SK-N-DZ (cell line): ENCODE measurements around the gene TMC8.

ENCODE experiments used
- DNase-seq: peaks from one replicate; pipeline ENCODE4 v3.0.0-alpha.2; 2015; ENCODE audit warnings: low spot score

Gene TMC8

GRCh38 chr17:78123258-78123929 lies 7.2 kb upstream of the TMC8 start:
- DNase-seq, result no peak

DNA sequence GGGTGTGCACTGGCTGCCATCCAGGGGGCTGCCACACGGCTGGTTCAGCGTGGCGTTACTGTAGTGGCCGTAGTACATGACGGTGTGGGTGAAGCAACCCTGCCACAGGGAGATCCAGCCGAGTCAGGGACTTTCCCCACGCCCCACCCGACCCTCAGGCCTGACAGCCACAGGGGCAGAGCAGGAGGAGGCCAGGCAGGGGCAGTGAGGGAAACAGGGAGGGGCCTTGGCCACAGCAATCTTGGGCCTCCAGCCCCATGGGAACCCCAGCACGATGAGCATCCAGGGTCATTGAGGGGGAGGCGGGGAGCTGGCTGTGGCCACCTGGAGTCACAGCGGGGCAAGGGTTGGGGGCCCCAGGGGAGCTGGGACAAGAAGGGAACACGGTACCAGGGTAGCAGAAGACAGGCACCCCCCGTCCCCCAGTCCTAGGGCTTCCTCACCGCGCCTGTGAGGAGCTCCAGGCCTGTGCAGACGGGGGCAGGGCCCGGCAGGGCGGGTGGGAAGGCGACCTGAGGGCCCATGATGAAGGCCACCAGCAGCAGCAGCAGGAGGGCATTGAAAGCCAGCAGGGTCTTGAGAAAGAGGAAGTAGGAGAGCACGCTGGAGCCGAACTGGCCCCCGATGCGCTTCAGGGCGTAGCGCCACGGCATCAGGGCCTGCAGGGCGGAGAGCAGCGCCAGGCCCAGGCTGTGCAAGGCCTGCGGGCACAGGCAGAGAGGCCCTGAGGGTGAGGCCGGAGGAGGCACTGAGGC lies 6.3 kb upstream of the TMC8 start:
- no peak for DNase-seq

GRCh38 chr17:78124836-78125137 lies 5.8 kb upstream of the TMC8 start:
- no peak for DNase-seq

GRCh38 chr17:78125138-78125913 lies 5.2 kb upstream of the TMC8 start:
- DNase-seq, result no peak

DNA sequence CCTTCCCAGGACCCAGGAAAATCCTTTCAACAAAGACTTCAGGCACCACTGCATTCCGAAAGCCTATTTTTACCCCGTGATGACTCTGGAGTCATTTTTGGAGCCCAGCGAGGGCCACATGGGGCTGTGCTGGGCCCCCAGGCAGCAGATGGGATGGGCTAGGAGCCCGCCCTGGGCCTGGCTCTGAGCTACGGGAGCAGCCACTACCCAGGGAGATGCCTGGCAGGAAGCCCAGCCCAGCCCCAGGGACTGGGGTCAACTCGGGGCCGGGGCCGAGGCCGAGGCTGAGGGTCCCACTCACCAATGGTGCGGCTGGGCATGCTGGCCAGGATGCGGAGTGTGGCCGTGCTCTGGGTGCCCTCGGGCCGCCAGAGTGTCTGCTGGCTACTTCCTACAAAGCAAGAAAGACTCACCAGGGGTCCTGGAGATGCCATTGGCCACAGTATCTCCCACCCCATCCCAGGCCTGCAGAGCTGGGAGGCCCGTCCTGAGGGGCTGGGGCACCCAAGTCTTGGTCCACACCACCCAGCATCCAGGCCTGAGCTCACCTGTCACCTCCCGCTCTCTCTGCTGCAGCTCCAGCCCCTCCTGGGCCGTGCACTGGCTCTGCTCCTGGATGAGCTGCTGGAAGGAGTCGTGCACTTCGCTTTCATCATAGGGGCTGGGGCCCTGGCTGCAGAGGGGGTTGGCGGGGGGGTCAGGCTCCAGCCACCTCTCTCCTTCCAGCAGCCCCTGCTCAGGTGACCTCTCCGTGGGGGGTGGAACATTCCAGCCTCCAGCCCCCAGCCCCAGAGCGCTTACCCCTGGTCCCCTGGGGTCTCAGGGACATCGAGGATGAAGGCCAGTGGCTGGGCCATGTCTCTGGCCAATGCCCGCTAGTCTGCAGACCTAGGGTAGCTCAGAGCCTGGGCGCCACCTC lies 4.3 kb upstream of the TMC8 start:
- no peak for DNase-seq

- no peak for DNase-seq
These were observed 3.7 kb upstream of the TMC8 start for GRCh38 chr17:78126895-78127238.

- no peak for DNase-seq
These were observed 3.2 kb upstream of the TMC8 start for GRCh38 chr17:78127239-78127887.

DNA sequence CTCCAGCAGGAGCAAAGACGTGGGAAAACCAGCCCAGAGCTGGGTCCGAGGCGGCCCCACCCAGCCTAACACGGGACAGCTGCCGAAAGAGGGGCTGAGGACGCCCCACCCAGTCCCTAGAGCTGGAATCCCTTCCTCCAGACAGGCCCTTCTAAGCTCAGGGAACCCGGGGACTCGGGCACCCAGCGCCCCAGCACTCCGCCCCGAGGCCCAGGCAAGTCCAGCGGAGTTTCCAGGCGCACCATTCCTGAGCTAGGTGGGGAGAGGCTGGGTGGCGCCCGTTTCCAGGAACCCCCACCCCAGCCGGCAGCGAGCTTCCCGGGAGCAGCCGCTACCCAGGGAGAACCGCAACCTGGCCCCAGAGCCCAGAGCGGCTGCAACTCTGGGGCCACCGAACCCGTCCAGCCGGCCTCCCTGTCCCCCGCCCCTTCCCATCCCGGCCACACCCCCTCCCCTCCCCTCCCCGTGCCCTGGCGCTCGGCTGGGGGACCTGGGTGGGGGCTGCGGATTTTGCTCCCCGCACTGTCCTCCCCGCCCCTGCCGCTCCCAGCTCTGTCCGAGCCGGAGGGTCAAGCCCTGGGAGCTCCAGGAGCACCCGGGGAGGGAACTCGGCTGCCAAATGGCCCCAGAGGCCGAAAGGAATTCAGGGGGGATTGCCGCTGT lies 2.6 kb upstream of the TMC8 start:
- DNase-seq, result no peak

GRCh38 chr17:78128551-78129350 lies 1.8 kb upstream of the TMC8 start, which contains the start of gene TMC6:
Gene TMC6, minus strand, starts transcription at chr17:78128755. Its CDS starts 1,923 bp downstream, at chr17:78126832.
- DNase-seq, result no peak

- no peak for DNase-seq
These were observed 1.1 kb upstream of the TMC8 start for GRCh38 chr17:78129351-78130089.

DNA sequence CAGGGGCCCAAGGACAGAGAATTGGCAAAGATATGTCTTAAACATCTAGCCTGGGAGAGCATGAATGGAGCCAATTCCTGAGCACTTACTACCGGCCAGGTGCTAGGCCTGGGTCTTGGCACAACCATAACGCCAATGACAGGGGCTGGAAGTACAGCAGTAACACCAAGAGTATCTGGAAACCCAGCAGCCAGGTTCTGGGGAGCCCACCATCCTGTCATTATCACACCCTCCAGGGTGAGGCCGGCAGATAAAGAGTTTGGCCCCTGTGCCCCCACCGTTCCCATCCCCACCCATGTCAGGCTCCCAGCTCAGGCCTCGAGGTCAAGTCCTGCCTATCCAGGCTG lies 508 bp upstream of the TMC8 start:
- DNase-seq, result no peak

- no peak for DNase-seq
These were observed 857 bp downstream of the TMC8 start for GRCh38 chr17:78131172-78132083.

GRCh38 chr17:78132084-78132676 lies 1.6 kb downstream of the TMC8 start:
- no peak for DNase-seq

GRCh38 chr17:78132767-78133178 lies 2.2 kb downstream of the TMC8 start:
- no peak for DNase-seq

DNA sequence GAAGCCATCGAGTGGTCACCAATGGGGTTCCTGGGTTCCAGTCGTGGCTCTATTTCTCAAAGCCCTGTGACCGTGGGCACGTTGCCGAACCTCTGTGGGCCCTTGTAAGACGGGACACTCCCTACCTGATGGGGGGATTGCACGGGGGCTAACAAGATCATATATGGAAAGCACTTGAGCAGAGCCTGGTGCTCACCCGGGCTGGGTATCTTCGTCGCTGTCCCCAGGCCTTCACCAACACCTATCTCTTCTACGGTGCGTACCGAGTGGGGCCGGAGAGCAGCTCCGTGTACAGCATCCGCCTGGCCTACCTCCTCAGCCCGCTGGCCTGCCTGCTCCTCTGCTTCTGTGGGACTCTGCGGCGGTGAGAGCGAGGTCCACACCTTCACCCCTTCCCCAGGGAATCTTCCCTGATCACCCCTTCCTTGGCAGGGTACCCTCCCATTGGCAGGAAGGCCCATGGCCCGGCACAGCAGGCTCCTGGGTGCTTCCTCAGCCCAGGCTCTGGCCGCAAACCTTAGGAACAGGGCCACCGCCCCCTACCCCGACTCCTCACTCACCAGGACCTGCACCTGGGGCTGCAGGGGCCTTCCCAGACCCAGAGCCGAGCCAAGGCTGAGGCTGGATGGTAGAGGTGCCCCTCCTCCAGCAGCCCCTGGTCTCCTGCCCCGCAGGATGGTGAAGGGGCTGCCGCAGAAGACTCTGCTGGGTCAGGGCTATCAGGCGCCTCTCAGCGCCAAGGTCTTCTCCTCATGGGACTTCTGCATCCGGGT lies 2.8 kb downstream of the TMC8 start:
- no peak for DNase-seq

DNA sequence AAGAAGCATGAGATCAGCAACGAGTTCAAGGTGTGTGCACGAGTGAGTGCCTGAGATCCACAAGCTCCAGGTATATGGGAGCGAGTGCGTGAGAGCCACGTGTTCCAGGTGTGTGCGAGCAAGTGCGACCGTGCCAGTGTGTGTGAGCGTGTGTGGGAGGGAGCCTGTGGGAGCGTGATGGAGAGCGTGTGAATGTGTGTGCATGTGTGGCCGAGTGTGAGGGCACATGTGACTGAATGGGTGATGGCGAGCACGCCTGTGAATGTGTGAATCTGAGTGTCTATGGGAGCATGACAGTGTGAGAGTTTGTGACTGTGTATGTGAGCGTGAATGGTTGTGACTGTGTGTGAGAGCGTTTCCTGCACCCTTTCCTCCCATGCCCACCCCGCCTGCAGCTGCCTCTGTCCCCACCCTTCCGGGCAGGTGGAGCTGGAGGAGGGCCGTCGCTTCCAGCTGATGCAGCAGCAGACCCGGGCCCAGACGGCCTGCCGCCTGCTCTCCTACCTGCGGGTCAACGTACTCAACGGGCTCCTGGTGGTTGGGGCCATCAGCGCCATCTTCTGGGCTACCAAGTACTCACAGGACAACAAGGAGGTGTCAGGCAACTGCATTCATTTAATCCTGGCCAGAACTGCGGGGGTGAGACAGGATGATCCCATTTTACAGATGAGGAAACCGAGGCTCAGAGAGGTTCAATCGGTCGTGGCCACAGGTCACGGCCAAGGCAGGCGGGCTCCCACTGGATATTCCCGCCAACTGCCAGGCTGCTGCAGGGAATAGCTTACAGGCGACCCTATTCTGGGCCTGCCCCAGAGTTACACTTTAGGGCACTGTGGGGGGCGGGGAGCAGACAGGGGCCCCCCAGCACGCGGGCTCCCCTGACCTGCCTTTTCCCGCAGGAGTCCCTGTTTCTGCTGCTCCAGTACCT lies 3.7 kb downstream of the TMC8 start:
- DNase-seq, result peak; percentile 62
